Esophagus squamous epithelium (tissue), 5 donors: ENCODE results near the gene MBNL3. TPM values are rescaled to one million over a fixed set of nuclear protein-coding genes. Genes with fewer than 3 reads are reported as not detected.

Source experiments
- DNase-seq: peaks from one replicate; lab custom pipeline; 2025; lab: John Stamatoyannopoulos, UW
- H3K27ac ChIP-seq, 4 donors: fragments of 200-600 bp; sonication (generic); one replicate each; pipeline ENCODE4 v1.5.1; 2016 to 2019; ENCODE audit warnings: mild to moderate bottlenecking in 1 of 4
- H3K27me3 ChIP-seq, 4 donors: fragments of 200-600 bp; sonication (generic); 1 replicate in 3 of 4; 2 replicates in 1 of 4; pipeline versions ENCODE4 v1.5.1 to v1.6.0; 2017 to 2021; ENCODE audit warnings: antibody characterized with exemption in 1 of 4
- H3K36me3 ChIP-seq, 3 donors: fragments of 200-600 bp; sonication (generic); one replicate each; pipeline ENCODE4 v1.5.1; 2016 to 2019
- H3K4me1 ChIP-seq, 3 donors: fragments of 200-600 bp; sonication (generic); one replicate each; pipeline ENCODE4 v1.5.1; 2017 to 2019
- H3K4me3 ChIP-seq, 4 donors: fragments of 200-600 bp; sonication (generic); 1 replicate in 3 of 4; 2 replicates in 1 of 4; pipeline ENCODE4 v1.5.1; 2016 to 2019; ENCODE audit warnings: mild to moderate bottlenecking in 2 of 4, moderate library complexity in 1 of 4
- H3K9me3 ChIP-seq, 3 donors: fragments of 200-600 bp; sonication (generic); one replicate each; pipeline ENCODE4 v1.5.1; 2016 to 2019
- POLR2A ChIP-seq, 4 donors: fragments of 450-650 bp; IDR thresholded peaks; one replicate each; pipeline ENCODE4 v1.6.1; 2017; ENCODE audit warnings: antibody characterized with exemption in 4 of 4, mild to moderate bottlenecking in 4 of 4, moderate library complexity in 3 of 4
- WGBS, 2 donors: methylation state at CpG; one replicate each; pipeline ENCODE4 v1.1.5; 2018; 5-methylcytosine and 5-hydroxymethylcytosine counted together
- intact Hi-C: fragments of 100-400 bp; cut with DNase I; formaldehyde crosslinking; loops from one replicate; pipeline ENCODE4 v1.15.0; 2022
- total RNA-seq, 4 donors: library from RNA; depleted of rRNA; stranded (reverse); fragments of >200 nt; gene quantifications; one replicate each; pipeline ENCODE4 v1.1.0, GENCODE V29; 2016
- TF ChIP-seq, protein P1 (sequence below), 6 experiments: fragments of 450-650 bp in 4 of 6; fragments of 200-600 bp in 2 of 6; sonication (generic) in 2 of 6; IDR thresholded peaks; one replicate each; pipeline ENCODE4 v1.5.1; 2016 to 2019; ENCODE audit warnings: antibody characterized with exemption in 6 of 6, mild to moderate bottlenecking in 4 of 6, moderate library complexity in 4 of 6
- donor health status: DM: yes; HTN: yes; CAD: no.

The MBNL3 gene
- total RNA-seq, 4 donors from 2014 or later: 18.2 to 24.1 (median 22.1) TPM

GRCh38 chrX:132426695-132427281 lies 62.0 kb downstream of the MBNL3 start:
- no peaks in the 10 kb centered on the region for H3K4me1 ChIP-seq
- H3K9me3 ChIP-seq: no peaks in the 10 kb centered on the region
- no peak overlapping the region for H3K4me3 ChIP-seq
- 73 to 90% methylated on average over 1 of the region's 1 CpG for WGBS, 2 donors
- H3K27ac ChIP-seq: no peak overlapping the region
- DNase-seq: no peak
- intact Hi-C loops: no loop called here
- H3K36me3 ChIP-seq: no peaks in the 10 kb centered on the region
- H3K27me3 ChIP-seq: no peaks in the 10 kb centered on the region
- TF ChIP-seq POLR2A (IDR thresholded peaks at IDR 0.05): no peak
- TF ChIP-seq, protein P1, sequence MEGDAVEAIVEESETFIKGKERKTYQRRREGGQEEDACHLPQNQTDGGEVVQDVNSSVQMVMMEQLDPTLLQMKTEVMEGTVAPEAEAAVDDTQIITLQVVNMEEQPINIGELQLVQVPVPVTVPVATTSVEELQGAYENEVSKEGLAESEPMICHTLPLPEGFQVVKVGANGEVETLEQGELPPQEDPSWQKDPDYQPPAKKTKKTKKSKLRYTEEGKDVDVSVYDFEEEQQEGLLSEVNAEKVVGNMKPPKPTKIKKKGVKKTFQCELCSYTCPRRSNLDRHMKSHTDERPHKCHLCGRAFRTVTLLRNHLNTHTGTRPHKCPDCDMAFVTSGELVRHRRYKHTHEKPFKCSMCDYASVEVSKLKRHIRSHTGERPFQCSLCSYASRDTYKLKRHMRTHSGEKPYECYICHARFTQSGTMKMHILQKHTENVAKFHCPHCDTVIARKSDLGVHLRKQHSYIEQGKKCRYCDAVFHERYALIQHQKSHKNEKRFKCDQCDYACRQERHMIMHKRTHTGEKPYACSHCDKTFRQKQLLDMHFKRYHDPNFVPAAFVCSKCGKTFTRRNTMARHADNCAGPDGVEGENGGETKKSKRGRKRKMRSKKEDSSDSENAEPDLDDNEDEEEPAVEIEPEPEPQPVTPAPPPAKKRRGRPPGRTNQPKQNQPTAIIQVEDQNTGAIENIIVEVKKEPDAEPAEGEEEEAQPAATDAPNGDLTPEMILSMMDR (IDR thresholded peaks at IDR 0.05): no peak

GRCh38 chrX:132425744-132426318 lies 63.0 kb downstream of the MBNL3 start:
- TF ChIP-seq, protein P1 (IDR thresholded peaks at IDR 0.05): no peak
- no peak for TF ChIP-seq POLR2A (IDR thresholded peaks at IDR 0.05)
- H3K9me3 ChIP-seq: no peaks in the 10 kb centered on the region
- H3K27ac ChIP-seq: no peak overlapping the region
- H3K36me3 ChIP-seq: no peaks in the 10 kb centered on the region
- no peaks in the 10 kb centered on the region for H3K27me3 ChIP-seq
- no peaks in the 10 kb centered on the region for H3K4me1 ChIP-seq
- DNase-seq: no peak
- 51 to 65% methylated on average over 3 of the region's 3 CpGs for WGBS, 2 donors
- intact Hi-C loops: no loop called here
- H3K4me3 ChIP-seq: no peak overlapping the region

- no peak for DNase-seq
- H3K27ac ChIP-seq: no peak overlapping the region
Measured at GRCh38 chrX:132423323-132423722, 65.5 kb downstream of the MBNL3 start.

GRCh38 chrX:132415012-132415411 lies 73.8 kb downstream of the MBNL3 start:
- no peak overlapping the region for H3K27ac ChIP-seq
- H3K36me3 ChIP-seq: no peaks in the 10 kb centered on the region
- H3K27me3 ChIP-seq: no peaks in the 10 kb centered on the region
- DNase-seq: no peak
- H3K4me3 ChIP-seq: no peak overlapping the region
- WGBS, 2 donors: 68 to 92% methylated on average over 3 of the region's 3 CpGs
- TF ChIP-seq, protein P1 (IDR thresholded peaks at IDR 0.05): no peak
- TF ChIP-seq POLR2A (IDR thresholded peaks at IDR 0.05): no peak
- H3K9me3 ChIP-seq: no peaks in the 10 kb centered on the region
- peaks cover 0 to 10% (median 0%) of the 10 kb centered on the region in 3 donors for H3K4me1 ChIP-seq
- intact Hi-C loops: no loop called here

More at GRCh38 chrX:132423323-132423722, 65.5 kb downstream of the MBNL3 start:
- intact Hi-C loops: no loop called here
- WGBS, 2 donors: 64 to 75% methylated on average over 5 of the region's 5 CpGs
- H3K27me3 ChIP-seq: no peaks in the 10 kb centered on the region
- no peak overlapping the region for H3K4me3 ChIP-seq
- H3K36me3 ChIP-seq: no peaks in the 10 kb centered on the region
- TF ChIP-seq POLR2A (IDR thresholded peaks at IDR 0.05): no peak
- TF ChIP-seq, protein P1 (IDR thresholded peaks at IDR 0.05): no peak
- no peaks in the 10 kb centered on the region for H3K4me1 ChIP-seq
- no peaks in the 10 kb centered on the region for H3K9me3 ChIP-seq

GRCh38 chrX:132414404-132414803 lies 74.4 kb downstream of the MBNL3 start:
- Histone ChIP-seq H3K9me3 (no peaks in the 10 kb centered on the region), H3K27ac (no peak overlapping the region)
- WGBS, 2 donors: 80 to 100% methylated on average over 2 of the region's 2 CpGs

More at GRCh38 chrX:132414404-132414803, 74.4 kb downstream of the MBNL3 start:
- Histone ChIP-seq H3K4me3 (no peak overlapping the region), H3K36me3 (no peaks in the 10 kb centered on the region), H3K4me1 (peaks cover 0 to 10% (median 0%) of the 10 kb centered on the region in 3 donors), H3K27me3 (no peaks in the 10 kb centered on the region)
- TF ChIP-seq, protein P1 (IDR thresholded peaks at IDR 0.05): no peak
- no peak for TF ChIP-seq POLR2A (IDR thresholded peaks at IDR 0.05)
- intact Hi-C loops: no loop called here
- DNase-seq: no peak
